Glomerular visceral epithelial cell (primary cell): Measurements from ENCODE around the gene PRPS1.
"Not testable (repeated sequence)": the region's sequence is repeated elsewhere in the genome, so short reads cannot be mapped to it uniquely, and the experiment has no call there.

Experiments
- DNase-seq: peaks from one replicate; pipeline ENCODE4 v3.0.0-alpha.2; 2016; ENCODE audit errors: extremely low spot score

The PRPS1 gene

DNA sequence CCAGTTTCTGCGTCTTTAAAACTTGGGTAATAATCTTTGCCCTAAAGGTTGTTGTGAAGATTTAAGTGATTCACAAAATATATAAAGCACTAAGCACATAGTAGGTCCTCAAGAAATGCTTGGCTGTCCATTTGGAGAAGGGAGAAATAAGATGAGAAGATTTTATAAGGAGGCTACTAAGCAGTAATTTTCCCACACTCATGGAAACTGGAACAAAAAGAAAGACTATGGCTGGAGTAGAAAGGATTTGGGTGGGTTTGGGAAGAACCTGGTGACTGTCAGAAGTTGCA is 47.0 kb downstream of the PRPS1 start:
- no peak for DNase-seq

DNA sequence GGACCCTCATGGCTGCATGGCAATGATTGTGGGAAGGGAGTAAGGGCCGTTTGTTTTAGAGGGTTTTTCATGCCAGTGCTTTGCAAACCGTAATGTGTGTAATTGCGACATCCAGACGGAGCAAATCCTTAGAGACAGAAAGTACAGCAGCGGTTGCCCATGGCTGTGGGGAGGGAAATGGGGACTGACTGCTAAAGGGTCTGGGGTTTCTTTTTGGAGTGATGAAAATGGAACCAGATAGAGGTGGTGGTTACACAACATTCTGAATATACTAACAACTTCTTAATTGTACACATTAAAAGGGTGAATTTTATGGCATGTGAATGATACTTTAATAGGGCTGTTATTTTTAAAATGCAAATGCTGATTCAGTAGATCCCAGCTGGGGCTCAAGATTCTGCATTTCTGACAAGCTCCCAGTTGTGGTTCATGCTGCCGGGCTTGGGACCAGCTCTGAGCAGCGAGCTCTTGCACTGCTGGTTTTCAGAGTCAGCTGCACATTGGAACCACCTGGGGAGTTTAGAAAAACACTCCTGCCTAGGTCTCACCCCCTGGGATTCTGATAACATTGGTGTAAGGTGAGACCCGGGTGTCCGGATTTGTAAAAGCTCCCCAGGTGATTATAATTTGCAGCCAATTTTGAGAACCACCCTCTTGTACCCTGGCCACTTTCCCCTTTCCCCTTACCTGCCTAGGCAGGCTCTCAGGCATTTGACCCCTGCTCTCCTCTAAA is 47.7 kb downstream of the PRPS1 start:
- peak; percentile 19 for DNase-seq

DNA sequence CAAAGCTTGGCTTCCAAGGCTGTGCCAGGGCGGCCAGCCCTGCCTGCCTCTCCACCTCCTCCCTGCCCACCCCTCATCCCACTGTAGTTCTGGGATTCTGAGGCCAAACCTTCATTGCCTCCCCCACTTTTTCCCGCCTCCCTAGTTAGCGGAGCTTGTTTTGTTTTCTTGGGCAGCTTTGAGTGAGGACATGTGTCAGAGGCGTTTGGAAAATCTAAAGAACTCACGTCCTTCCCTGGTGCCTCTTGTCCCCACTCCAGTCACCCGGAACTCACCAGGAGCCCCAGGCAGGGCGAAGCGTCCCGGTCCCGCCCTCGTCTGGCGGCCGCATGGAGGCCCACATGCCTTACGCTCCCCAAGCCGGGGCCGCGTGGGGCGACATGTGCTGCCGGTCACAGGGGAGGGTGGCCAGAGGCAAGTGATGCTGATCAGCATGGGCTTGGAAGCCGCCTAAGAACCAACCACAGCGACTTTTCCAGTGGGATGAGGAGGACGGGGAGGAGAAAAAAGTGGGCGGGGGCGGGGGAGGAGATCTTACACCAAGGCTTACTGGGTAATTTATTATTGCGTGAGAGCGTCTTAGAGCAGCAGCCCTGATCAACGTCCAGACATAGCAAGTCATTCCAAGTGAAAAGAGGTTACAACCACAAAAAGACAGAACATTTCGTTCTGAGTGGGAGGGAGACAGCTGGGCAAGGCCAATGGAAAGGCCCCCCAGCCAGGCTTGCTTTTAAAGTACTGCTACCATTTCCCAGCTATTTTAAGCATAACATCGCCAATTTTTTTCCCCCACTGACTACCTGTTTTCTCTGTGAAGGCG is 48.5 kb downstream of the PRPS1 start:
- DNase-seq = peak; percentile 90

DNA sequence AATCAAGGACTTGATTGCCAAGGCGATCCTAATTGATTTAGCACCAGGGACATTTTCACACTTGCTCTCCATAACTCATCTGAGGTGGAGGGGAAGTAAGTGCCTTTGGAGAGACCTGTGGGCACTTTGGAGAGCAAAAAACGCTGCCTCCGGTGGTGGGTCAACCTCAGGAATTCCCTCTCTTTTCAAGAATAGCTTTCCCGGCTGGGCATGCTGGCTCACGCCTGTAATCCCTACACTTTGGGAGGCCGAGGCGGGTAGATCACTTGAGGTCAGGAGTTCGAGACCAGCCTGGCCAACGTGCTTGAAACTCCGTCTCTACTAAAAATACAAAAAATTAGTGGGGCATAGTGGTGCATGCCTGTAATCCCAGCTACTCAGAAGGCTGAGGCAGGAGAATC is 49.2 kb downstream of the PRPS1 start:
- peak; percentile 64 for DNase-seq

DNA sequence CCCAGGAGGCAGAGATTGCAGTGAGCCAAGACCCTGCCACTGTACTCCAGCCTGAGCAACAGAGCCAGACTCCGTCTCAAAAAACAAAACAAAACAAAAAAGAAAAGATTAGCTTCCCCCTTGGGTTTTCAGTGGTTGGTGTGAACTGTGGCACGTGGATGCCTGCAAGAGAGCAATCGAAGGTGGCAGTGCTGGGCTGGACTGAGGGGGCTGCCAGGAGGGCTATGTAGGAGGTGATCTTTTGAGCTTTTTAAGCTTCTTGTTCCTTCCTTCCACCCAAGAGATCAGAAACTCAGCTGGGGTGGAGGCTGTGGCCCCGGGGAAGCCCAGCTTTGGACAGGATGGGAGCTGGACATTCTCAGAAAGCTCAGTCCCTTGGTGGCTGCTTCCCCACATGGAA is 49.6 kb downstream of the PRPS1 start:
- DNase-seq = no peak

DNA sequence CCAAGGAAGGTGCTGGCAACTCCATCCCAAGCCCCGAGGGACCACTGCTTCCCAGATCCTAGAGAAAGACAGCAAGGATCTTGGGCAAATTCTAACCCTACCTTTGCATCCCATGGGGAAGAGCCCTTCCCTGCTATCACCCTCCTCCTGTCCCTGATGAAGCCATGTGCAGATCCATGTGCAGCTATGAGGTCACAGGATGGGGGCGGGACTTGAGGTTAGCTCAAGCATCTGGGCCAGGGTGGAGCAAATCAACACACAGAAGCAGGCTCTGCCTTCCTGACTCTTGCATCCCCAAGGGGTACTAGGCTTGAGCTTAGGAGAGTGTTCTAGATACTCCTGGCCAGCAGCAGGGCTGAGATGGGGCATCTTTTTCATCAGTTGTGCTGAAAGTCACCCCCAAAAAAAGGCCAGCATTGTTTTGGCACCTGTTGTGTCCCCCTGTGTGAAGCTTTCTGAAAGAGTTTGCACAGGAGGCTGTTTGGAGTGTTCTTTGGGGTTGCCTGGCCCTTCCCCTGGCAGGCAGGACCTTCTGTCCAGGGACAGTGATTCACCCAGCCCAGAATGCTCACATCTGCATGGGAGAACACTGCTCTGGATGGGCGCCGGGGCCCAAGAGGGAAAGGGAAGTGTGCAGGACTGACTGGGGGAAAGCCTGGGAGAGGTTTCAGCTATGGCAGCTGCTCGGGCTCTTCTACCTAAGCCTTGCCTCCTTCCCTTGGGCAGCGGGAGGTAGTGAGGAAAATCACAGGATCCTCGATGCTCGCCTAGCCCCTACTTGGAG is 50.8 kb downstream of the PRPS1 start:
- peak; percentile 51 for DNase-seq

DNA sequence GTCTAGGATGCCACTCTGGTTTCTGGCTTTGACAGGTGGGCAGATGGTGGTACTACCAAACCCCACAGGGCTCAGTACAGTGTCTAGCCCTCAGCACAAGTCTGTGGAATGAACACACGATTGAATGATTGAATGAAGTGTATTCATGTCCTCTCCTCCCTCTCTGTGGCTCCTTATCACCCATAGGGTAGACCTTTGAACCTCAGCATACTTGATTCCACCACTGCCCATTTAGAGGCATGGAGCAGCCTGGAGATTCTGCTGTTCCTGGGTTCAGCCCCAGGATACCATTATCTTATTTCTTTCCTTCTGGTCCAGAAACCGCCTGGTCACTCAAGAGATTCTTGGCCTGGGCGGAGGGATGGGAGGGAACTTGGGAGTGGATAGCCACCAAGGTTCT is 53.9 kb downstream of the PRPS1 start:
- DNase-seq = no peak

DNA sequence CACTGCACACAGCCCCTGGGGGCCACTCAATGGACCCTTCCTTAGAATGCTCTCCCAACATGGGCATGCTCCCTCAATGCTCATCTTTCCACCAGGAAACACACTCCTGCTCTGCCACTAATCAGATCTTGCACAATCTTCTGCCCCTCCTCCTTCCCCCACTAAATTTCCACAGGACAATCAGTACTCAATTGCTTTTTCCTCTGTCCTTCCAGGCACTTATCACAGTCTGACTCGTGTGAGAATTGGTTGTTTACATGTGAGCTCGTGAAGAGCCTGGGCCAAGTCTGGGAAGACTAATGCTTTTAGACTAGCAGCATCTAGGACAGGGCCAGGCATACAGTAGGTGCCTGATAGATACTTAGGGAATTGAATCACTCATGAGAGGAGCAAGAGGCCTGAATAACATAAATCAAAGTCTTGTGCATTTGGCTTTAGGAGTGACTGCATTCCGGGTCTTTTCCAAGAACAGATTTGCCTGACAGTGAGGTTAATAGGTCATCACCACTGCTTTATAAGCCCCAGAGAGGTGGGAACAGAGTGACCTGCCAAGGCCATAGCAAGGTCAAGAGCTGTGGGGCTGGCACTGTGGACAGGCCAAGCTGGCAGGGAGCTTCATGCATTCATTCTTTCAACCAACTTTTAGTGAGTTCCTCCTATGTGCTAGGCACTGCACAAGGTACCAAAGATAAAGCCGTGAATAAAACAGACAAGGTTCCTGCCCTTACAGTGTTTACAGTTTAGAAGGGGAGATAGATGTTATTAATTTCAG is 55.0 kb downstream of the PRPS1 start:
- DNase-seq = no peak

DNA sequence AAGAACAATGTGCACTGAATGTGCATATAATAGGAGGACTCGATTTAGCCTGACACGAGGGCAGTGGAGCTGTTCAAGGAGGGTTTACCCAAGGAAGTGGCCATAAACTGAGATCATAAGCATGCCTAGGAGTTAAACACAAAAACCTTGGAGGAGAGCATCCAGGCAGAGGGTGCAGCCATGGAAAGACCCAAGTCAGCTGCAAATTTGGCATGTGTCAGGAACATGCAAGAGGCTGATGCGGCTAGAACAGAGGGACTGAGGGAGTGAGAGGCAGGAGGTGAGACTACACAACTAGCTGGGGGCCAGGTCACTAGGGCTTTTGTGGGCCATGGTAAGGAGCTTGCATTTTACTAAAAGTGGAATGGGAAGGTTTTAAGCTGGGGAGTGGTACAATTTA is 55.6 kb downstream of the PRPS1 start:
- no peak for DNase-seq

DNA sequence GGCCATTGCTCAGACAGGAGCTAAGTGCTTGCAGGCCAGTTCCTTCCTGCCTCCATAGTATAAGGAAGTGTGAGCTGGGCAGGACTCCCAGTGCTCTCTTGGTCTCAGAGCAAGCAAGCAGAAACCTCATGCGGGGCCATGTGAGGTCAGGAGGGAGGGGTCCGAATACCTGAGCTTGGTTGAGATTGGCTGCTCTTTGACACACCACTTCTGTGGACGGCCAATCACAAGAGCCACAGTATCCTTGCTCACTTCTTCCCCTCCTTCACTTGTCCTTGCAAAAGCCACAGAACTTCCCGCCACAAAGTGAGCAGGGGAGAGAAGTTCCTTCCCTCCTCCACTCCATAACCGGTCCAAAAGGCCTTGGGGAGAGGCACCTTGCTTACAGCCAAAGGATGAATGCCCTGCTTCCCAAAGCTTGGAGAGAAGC is 56.7 kb downstream of the PRPS1 start:
- peak; percentile 84 for DNase-seq

DNA sequence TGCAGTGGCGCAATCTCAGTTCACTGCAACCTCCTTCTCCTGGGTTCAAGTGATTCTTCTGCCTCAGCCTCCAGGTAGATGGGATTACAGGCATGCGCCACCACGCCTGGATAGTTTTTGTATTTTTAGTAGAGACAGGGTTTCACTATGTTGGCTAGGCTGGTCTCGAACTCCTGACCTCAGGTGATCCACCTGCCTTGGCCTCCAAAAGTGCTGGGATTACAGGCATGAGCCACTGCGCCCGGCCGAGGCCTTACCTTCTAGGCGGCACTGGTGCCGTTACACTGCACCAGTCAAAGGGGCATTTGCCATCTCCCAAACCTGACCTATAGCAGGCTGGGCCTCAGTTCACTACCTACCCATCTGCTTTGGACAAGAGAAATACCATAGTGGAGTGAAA is 57.3 kb downstream of the PRPS1 start:
- DNase-seq = not testable (repeated sequence)

DNA sequence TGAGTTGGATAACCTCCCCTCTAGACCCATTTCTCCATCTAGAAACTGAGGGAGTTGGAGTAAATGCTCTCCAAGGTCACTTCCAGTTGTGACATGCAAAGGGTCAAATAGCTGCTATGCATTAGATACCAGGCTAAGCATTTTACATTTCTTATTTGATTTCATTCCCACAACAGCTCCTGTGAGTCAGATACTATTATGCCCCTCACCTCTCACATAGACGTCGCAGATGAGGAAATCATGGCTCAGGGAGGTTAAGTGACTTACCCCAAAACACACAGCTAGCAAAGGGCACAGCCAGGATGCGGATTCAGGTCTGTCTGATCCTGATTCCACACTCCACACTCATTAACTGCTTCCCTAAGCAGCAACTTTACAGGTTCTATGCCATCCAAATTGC is 57.7 kb downstream of the PRPS1 start:
- DNase-seq = peak; percentile 16

DNA sequence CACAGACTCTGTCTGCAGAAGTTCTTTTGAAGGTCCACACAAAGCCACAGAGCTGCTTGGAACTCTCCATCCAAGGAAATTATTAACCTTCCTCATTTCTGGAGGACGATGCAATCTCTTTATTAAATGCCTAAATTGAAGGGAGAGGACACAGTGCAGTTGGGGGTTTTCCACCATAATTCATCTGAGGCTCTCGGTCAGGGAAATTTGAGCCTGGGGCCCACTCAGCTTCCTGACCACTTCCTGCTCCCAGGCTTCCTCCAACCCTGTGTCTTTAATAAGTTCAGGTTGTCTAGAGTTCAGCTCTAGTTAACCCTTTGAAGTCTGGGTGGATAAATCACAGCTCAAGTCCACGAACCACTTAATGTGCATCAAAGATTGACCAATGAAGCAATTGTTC is 58.5 kb downstream of the PRPS1 start:
- peak; percentile 82 for DNase-seq

DNA sequence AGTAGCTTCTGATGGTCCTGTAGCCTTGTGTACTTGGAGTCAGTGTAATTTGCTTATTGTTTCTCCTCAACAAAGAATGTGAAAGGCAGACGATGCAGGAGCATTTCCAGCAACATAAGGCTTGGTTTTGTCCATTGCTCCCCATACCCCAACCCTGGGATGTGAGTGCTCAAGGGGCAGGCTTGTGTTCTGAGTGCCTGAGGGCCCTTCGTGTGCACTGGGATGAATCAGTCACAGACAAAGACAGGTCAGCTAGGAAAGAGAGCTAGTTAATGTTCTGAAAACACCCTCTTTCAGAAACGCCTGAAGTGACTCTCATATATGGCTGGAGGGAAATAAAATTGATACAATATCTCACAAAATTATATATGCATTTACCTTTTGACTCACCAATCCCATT is 59.1 kb downstream of the PRPS1 start:
- no peak for DNase-seq

DNA sequence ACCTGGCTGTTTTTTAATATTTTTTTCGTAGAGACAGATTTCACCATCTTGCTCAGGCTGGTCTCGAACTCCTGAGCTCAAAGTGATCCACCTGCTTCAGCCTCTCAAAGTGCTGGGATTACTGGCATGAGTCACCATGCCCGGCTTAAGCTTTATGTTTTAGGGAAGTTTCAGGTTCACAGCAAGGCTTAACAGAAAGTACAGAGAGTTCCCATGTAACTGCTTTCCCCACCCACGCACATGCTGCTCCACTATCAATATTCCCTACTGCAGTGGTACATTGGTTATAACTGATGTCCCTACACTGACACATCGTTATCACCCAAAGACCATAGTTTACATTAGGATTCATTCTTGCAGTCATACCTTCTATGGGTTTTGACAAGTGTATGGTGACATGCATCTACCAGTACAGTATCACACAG is 62.7 kb downstream of the PRPS1 start:
- DNase-seq = no peak

DNA sequence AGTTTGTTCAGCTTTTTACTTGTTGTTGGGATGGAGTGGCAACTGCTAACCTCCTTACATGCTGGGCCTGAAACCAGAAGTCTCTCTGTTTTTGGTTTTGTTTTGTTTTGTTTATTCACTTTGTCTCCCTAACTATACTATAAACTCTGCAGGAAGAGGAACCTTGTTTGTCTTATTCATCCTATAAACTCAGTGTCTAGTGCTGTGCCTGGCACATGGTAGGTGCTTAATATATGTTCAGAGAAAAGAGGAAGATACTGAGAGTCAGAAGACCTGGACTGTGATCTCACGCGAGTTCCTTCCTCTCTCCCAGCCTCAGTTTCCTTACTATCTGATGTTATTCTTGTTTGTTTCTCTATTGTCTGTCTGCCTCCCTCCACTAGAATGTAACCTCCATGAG is 71.3 kb downstream of the PRPS1 start:
- DNase-seq = no peak

DNA sequence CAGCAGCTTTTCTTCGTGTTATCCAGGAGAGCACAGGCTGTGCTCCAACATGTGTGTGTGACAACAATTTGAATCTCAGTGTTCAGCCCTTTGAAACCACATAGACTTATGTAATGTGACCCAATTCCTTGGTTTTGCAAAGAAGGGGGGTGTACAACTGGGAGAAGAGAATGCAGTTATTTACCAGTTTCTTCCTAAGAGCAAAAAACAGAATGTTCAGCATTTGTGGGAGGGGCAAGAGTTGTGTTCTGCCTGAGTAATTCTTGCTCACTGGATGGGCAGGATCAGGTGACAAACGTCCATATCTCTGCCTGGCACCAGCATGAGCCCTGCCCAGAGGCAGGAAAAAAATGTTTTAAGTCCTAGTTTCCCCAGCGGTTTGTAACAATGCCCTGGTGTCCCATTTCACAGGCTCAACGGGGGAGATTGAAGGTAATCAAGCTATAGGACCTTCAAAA is 72.0 kb downstream of the PRPS1 start:
- peak; percentile 30 for DNase-seq
